Astrocyte of the cerebellum (primary cell): ENCODE data around the gene CENPO.

Experiments
- DNase-seq: peaks from one replicate; pipeline ENCODE4 v3.0.0-alpha.2; 2011; ENCODE audit warnings: low read depth
- H3K4me3 ChIP-seq: 2 replicates; pipeline ENCODE4 v1.5.1; 2011; ENCODE audit warnings: mild to moderate bottlenecking, low read depth, low read length, moderate library complexity
- in situ Hi-C: cut with HindIII; loops from 2 replicates; pipeline ENCODE4 v1.10.0; 2017; ENCODE audit warnings: low sequenced_read_pairs
- TF ChIP-seq, protein P1 (sequence below): IDR thresholded peaks from 2 replicates; pipeline ENCODE4 v1.5.1; 2012; ENCODE audit warnings: low read length, low read depth, moderate library complexity, mild to moderate bottlenecking; ENCODE audit errors: missing control alignments

Gene CENPO

DNA sequence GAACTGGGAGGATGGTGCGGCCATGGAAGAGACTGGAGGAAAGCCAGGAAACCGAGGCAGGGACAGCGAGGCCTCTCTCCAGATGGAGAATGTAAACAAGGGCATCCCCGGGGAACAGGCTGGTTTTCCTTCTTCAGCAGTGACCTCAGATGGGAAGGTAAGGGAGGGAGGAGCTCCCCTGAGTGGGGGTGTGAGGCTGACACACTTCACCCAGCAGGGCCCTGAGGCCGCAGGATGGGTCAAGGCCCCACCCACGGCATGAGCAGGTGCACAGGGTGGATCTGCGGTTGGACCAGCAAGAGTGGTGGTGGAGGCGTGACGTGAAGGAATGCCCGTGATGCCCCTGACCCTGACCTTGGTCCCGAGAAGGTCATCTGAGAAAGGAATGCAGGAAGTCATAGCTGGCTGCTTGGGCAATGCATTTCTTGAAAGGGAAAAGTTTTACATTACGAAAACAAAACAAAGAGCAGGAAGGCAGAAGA, 78.7 kb downstream of the CENPO start:
- no peak overlapping the region for H3K4me3 ChIP-seq
- in situ Hi-C loops: no loop called here
- DNase-seq: no peak
- TF ChIP-seq, protein P1, sequence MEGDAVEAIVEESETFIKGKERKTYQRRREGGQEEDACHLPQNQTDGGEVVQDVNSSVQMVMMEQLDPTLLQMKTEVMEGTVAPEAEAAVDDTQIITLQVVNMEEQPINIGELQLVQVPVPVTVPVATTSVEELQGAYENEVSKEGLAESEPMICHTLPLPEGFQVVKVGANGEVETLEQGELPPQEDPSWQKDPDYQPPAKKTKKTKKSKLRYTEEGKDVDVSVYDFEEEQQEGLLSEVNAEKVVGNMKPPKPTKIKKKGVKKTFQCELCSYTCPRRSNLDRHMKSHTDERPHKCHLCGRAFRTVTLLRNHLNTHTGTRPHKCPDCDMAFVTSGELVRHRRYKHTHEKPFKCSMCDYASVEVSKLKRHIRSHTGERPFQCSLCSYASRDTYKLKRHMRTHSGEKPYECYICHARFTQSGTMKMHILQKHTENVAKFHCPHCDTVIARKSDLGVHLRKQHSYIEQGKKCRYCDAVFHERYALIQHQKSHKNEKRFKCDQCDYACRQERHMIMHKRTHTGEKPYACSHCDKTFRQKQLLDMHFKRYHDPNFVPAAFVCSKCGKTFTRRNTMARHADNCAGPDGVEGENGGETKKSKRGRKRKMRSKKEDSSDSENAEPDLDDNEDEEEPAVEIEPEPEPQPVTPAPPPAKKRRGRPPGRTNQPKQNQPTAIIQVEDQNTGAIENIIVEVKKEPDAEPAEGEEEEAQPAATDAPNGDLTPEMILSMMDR: no peak
